K562 (cell line): ENCODE results near the gene LAMA2. TPM values are rescaled to one million over a fixed set of nuclear protein-coding genes. Genes with fewer than 3 reads are reported as not detected.

ENCODE experiments used
- ATAC-seq: fragments of 200-7000 bp; cut with Tn5 transposase; 3 replicates; pipeline ENCODE4 v1.9.1; 2020; ENCODE audit warnings: moderate library complexity
- BruUV-seq: library from RNA; stranded (reverse); fragments of 400-500 nt; replicated peaks from 2 replicates; lab custom pipeline; 2021; lab: Mats Ljungman, UMichigan
- CTCF ChIA-PET: fragments of 300-600 bp; formaldehyde crosslinking; extraction: SDS; loops from one replicate; lab custom pipeline; 2021; ENCODE audit warnings: low intra/inter-chr PET ratio; lab: Yijun Ruan, JAX
- POLR2A ChIA-PET: fragments of 300-600, 350-650 bp; sonication (Branson Sonifier 250); formaldehyde crosslinking; extraction: SDS; loops from one replicate; lab custom pipeline; 2021; ENCODE audit warnings: antibody characterized with exemption, inconsistent platforms; lab: Yijun Ruan, JAX
- DNase-seq, 4 experiments: peaks; one replicate each; pipeline versions ENCODE4 v3.0.0 to v3.0.0-alpha.2; 2011 to 2018; ENCODE audit warnings: low spot score in 3 of 4, mixed read lengths in 3 of 4; ENCODE audit errors: extremely low read depth in 1 of 4
- FAIRE-seq: peaks from 2 replicates; lab custom pipeline; 2011; peaks lifted over from hg19 to GRCh38; lab: Jason Lieb, UNC
- H2AFZ ChIP-seq: 2 replicates; pipeline ENCODE4 v1.6.0; 2011; ENCODE audit warnings: low read depth, low read length, control low read depth, inconsistent platforms
- H3K27ac ChIP-seq: fragments of 200-600 bp; 3 replicates; pipeline ENCODE4 v1.8.0; 2011; ENCODE audit warnings: low read depth, mild to moderate bottlenecking, control low read depth, inconsistent platforms, low read length, moderate library complexity, mixed read lengths; ENCODE audit errors: extremely low read depth
- H3K27me3 ChIP-seq, 2 experiments: fragments of 300-600 bp in 1 of 2; 2 replicates in 1 of 2; 3 replicates in 1 of 2; pipeline versions ENCODE4 v1.6.0 to v1.8.0; 2011; ENCODE audit warnings: inconsistent platforms in 2 of 2, low read length in 2 of 2, mild to moderate bottlenecking in 1 of 2, mixed read lengths in 1 of 2, moderate library complexity in 1 of 2; ENCODE audit not compliant: control insufficient read depth in 2 of 2, insufficient read depth in 2 of 2
- H3K36me3 ChIP-seq: fragments of 300-600 bp; 3 replicates; pipeline ENCODE4 v1.8.0; 2011; ENCODE audit warnings: mild to moderate bottlenecking, low read length, inconsistent platforms; ENCODE audit not compliant: control insufficient read depth, insufficient read depth
- H3K4me1 ChIP-seq, 2 experiments: fragments of 200-600 bp in 1 of 2; replicated peaks in 1 of 2; 2 replicates in 1 of 2; 3 replicates in 1 of 2; pipeline versions ENCODE4 v1.5.1 to v1.8.0; 2011; ENCODE audit warnings: inconsistent platforms in 2 of 2, low read length in 2 of 2, mild to moderate bottlenecking in 1 of 2, mixed read lengths in 1 of 2, moderate library complexity in 1 of 2; ENCODE audit not compliant: control insufficient read depth in 2 of 2, insufficient read depth in 2 of 2
- H3K4me2 ChIP-seq: 2 replicates; pipeline ENCODE4 v1.6.1; 2011; ENCODE audit warnings: low read length, control low read depth, inconsistent platforms, mixed read lengths; ENCODE audit not compliant: insufficient read depth
- H3K4me3 ChIP-seq: fragments of 200-600 bp; sonication (generic), shearing (Covaris generic); 2 replicates; pipeline ENCODE4 v1.5.1; 2016; ENCODE audit warnings: control low read depth, inconsistent platforms
- H3K79me2 ChIP-seq: fragments of 200-600 bp; 3 replicates; pipeline ENCODE4 v1.8.0; 2011; ENCODE audit warnings: low read length, inconsistent platforms; ENCODE audit not compliant: control insufficient read depth, insufficient read depth
- H3K9ac ChIP-seq, 2 experiments: 2 replicates each; pipeline versions ENCODE4 v1.6.0 to v1.6.1; 2011; ENCODE audit warnings: low read depth in 2 of 2, low read length in 2 of 2, control low read depth in 1 of 2, inconsistent platforms in 1 of 2, mild to moderate bottlenecking in 1 of 2, mixed read lengths in 1 of 2; ENCODE audit not compliant: insufficient read depth in 1 of 2
- H3K9me1 ChIP-seq: one replicate; pipeline ENCODE4 v1.6.0; 2011; ENCODE audit warnings: inconsistent platforms, mild to moderate bottlenecking, low read length, moderate library complexity; ENCODE audit not compliant: control insufficient read depth, insufficient read depth
- H3K9me3 ChIP-seq: replicated peaks from 2 replicates; pipeline ENCODE4 v1.5.1; 2011; ENCODE audit warnings: low read depth, low read length, inconsistent platforms; ENCODE audit not compliant: control insufficient read depth, insufficient read depth
- H4K20me1 ChIP-seq: replicated peaks from 2 replicates; pipeline ENCODE4 v1.6.1; 2011; ENCODE audit warnings: low read length, inconsistent platforms, mixed read lengths; ENCODE audit not compliant: control insufficient read depth, insufficient read depth
- CREB5 ChIP-seq: fragments of 250-450 bp; sonication (Bioruptor Pico); IDR thresholded peaks from 2 replicates; pipeline ENCODE4 v1.5.0; 2020; ENCODE audit warnings: mild to moderate bottlenecking
- E4F1 ChIP-seq: fragments of 250-450 bp; sonication (Bioruptor Pico); IDR thresholded peaks from 2 replicates; pipeline ENCODE4 v1.5.0; 2021; ENCODE audit warnings: mild to moderate bottlenecking, borderline replicate concordance
- KDM1A ChIP-seq, 2 experiments: fragments of 450-650 bp; IDR thresholded peaks; 2 replicates each; pipeline ENCODE4 v1.6.1; 2016; ENCODE audit warnings: mild to moderate bottlenecking in 2 of 2
- MNT ChIP-seq, 2 experiments: fragments of 450-650 bp; conservative IDR thresholded peaks; 2 replicates each; pipeline ENCODE4 v1.6.1; 2017; ENCODE audit warnings: mild to moderate bottlenecking in 2 of 2, moderate library complexity in 2 of 2
- NFATC3 ChIP-seq: fragments of 450-650 bp; IDR thresholded peaks from 2 replicates; pipeline ENCODE4 v1.6.1; 2017; ENCODE audit warnings: mild to moderate bottlenecking
- PML ChIP-seq: IDR thresholded peaks from 2 replicates; pipeline ENCODE4 v1.6.1; 2012; ENCODE audit warnings: low read length, inconsistent platforms
- RCOR1 ChIP-seq, 2 experiments: IDR thresholded peaks; 2 replicates each; pipeline ENCODE4 v1.6.1; 2012; ENCODE audit warnings: low read depth in 2 of 2, low read length in 2 of 2, borderline replicate concordance in 1 of 2, improper control_type of control experiment in 1 of 2
- SIRT6 ChIP-seq: IDR thresholded peaks from one replicate; pipeline ENCODE4 v1.6.1; 2012; ENCODE audit warnings: low read depth, mild to moderate bottlenecking, control low read depth, inconsistent platforms, low read length, moderate library complexity
- SMC3 ChIP-seq: conservative IDR thresholded peaks from 2 replicates; pipeline ENCODE4 v1.6.1; 2011; ENCODE audit warnings: low read depth, low read length, improper control_type of control experiment; ENCODE audit not compliant: insufficient read depth
- WGBS: fragments of 100-300 bp; shearing (Covaris generic); methylation state at CpG from one replicate; pipeline ENCODE4 v1.1.6; 2016; ENCODE audit warnings: low coverage, mixed read lengths; ENCODE audit not compliant: insufficient coverage; ENCODE audit errors: missing lambda C conversion rate; 5-methylcytosine and 5-hydroxymethylcytosine counted together
- in situ Hi-C: fragments of 300-500 bp; cut with MboI; formaldehyde crosslinking; loops from 4 replicates; pipeline ENCODE4 v1.15.0; 2018; ENCODE audit warnings: inconsistent platforms, mixed read lengths
- intact Hi-C: fragments of 100-400 bp; cut with micrococcal nuclease; formaldehyde crosslinking; loops from 2 replicates; pipeline ENCODE4 v1.14.2; 2022
- polyA plus RNA-seq, 8 experiments: library from polyadenylated mRNA; depleted of rRNA in 4 of 8; stranded (reverse) in 5 of 8; unstranded in 3 of 8; fragments of >200 nt; fragmentation: Nextera tagmentation in 2 of 8; fragmentation: Illumina TruSeq in 1 of 8; extraction: Ambion mirVana in 2 of 8; extraction: Trizol in 1 of 8; gene quantifications; 2 replicates each; pipeline versions ENCODE4 v1.2.1 to v1.2.3, GENCODE V29; 2011 to 2014; ENCODE audit warnings: inconsistent platforms in 1 of 8, missing spikeins in 1 of 8
- total RNA-seq, 7 experiments: library from RNA; depleted of rRNA in 6 of 7; stranded (reverse); fragments of >200 nt in 6 of 7; fragmentation: Illumina TruSeq in 2 of 7; extraction: Trizol in 2 of 7; gene quantifications; 2 replicates each; pipeline versions ENCODE4 v1.2.1 to v1.2.3, GENCODE V29; 2011 to 2021; ENCODE audit warnings: low replicate concordance in 1 of 7
- TF ChIP-seq, protein P1 (sequence below), 2 experiments: IDR thresholded peaks; 2 replicates each; pipeline ENCODE4 v1.6.1; 2012; ENCODE audit warnings: improper control_type of control experiment in 2 of 2, low read depth in 2 of 2, low read length in 2 of 2, borderline replicate concordance in 1 of 2
- TF ChIP-seq, protein P2 (sequence below): fragments of 450-650 bp; conservative IDR thresholded peaks from 2 replicates; pipeline ENCODE4 v1.6.1; 2016; ENCODE audit warnings: missing genetic modification characterization, low read depth, mild to moderate bottlenecking, missing compliant biosample characterization, moderate library complexity

LAMA2 gene
- total and polyA plus RNA-seq, 9 of the 15 experiments (the other 6 are each of a cell fraction or from before 2014, with no cell fraction given) = 0.04 to 1.5 (median 0.36) TPM

DNA sequence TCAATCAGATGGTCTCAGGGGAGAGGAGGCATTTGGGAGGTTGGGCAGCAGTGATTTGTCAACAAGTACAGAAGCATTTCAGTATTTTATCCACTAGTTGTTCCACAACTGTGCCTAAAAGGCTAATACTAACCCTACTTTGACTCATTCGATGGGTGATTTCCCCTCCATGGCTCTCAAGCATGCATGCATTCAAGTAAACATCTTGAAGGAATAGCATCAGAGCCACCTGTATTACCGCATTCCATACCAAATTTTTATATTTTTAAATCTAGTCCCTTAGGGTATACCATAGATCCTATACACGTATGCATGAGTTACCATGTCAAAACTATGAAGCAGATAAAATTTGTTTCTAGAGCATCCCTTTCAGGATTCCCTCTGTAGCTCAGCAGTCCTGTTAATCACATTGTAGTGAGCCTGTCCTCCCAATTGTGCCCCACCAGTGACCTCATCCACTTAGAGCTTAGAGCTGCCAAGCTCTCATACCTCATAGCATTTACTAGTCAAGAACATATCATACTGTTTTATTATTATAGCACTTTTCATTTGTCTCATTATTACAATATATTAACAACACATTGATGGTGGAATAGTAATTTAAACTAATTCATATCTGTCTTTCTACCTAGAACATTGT lies 213.8 kb downstream of the LAMA2 start (continued):
- TF ChIP-seq CREB5 (no peak), E4F1 (CRISPR knock-in tag) (no peak), KDM1A (IDR thresholded peaks at IDR 0.05) (no peak), SIRT6 (no peak), NFATC3 (no peak)

DNA sequence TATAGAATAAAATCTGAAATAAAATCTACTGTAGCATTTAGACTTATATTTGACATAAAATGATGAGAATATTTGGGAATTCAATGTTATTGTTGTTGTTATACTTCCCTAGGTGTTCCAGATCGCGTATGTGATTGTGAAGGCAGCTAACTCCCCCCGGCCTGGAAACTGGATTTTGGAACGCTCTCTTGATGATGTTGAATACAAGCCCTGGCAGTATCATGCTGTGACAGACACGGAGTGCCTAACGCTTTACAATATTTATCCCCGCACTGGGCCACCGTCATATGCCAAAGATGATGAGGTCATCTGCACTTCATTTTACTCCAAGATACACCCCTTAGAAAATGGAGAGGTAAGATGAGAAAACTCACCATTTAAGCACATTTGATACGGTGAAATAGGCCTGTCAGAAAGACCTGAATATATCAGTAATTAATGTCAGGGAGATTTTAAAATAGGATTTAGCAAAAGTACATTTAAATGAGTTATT lies 215.2 kb downstream of the LAMA2 start:
- ATAC-seq (no peak), FAIRE-seq (no peak), DNase-seq (no peak)
- Histone ChIP-seq H3K27me3 (no peaks in the 10 kb centered on the region), H3K4me1 (no peaks in the 10 kb centered on the region), H3K9me1 (no peaks in the 10 kb centered on the region), H3K9me3 (no peaks in the 10 kb centered on the region), H3K79me2 (no peaks in the 10 kb centered on the region), H3K4me2 (no peak overlapping the region), H2AFZ (no peak overlapping the region), H3K9ac (no peak overlapping the region), H3K4me3 (no peak overlapping the region), H3K36me3 (no peaks in the 10 kb centered on the region), H3K27ac (no peak overlapping the region), H4K20me1 (no peaks in the 10 kb centered on the region)
- 2% methylated on average over 9 of the region's 9 CpGs for WGBS
- no TSS peak for BruUV-seq
- ChIA-PET POLR2A (no interaction called here), CTCF (no interaction called here)
- in situ Hi-C loops = no loop called here
- intact Hi-C loops = no loop called here
- TF ChIP-seq, protein P1, sequence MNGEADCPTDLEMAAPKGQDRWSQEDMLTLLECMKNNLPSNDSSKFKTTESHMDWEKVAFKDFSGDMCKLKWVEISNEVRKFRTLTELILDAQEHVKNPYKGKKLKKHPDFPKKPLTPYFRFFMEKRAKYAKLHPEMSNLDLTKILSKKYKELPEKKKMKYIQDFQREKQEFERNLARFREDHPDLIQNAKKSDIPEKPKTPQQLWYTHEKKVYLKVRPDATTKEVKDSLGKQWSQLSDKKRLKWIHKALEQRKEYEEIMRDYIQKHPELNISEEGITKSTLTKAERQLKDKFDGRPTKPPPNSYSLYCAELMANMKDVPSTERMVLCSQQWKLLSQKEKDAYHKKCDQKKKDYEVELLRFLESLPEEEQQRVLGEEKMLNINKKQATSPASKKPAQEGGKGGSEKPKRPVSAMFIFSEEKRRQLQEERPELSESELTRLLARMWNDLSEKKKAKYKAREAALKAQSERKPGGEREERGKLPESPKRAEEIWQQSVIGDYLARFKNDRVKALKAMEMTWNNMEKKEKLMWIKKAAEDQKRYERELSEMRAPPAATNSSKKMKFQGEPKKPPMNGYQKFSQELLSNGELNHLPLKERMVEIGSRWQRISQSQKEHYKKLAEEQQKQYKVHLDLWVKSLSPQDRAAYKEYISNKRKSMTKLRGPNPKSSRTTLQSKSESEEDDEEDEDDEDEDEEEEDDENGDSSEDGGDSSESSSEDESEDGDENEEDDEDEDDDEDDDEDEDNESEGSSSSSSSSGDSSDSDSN (IDR thresholded peaks at IDR 0.05; ENCODE audit: borderline replicate concordance in 1 of 2, low read depth in 2 of 2, low read length in 2 of 2) = no peak
- TF ChIP-seq SMC3 = no peak
- TF ChIP-seq, protein P2, sequence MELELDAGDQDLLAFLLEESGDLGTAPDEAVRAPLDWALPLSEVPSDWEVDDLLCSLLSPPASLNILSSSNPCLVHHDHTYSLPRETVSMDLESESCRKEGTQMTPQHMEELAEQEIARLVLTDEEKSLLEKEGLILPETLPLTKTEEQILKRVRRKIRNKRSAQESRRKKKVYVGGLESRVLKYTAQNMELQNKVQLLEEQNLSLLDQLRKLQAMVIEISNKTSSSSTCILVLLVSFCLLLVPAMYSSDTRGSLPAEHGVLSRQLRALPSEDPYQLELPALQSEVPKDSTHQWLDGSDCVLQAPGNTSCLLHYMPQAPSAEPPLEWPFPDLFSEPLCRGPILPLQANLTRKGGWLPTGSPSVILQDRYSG (tag) = no peak
- no peak for TF ChIP-seq PML
- TF ChIP-seq RCOR1 (IDR thresholded peaks at IDR 0.05; ENCODE audit: borderline replicate concordance in 1 of 2, low read depth in 2 of 2, low read length in 2 of 2) = no peak
- TF ChIP-seq MNT (conservative IDR thresholded peaks at IDR 0.05) = no peak
